Upper lobe of left lung (tissue), 6 donors: ENCODE results near the gene RIMBP2. TPM values are rescaled to one million over a fixed set of nuclear protein-coding genes. Genes with fewer than 3 reads are reported as not detected.
A peak's percentile ranks its signal among the peaks of the same experiment; 100 is the strongest.

Source experiments
- ATAC-seq, 2 donors: fragments of 200-7000 bp; cut with Tn5 transposase; one replicate each; pipeline ENCODE4 v1.9.1; 2022; ENCODE audit warnings: mild to moderate bottlenecking in 2 of 2, moderate library complexity in 2 of 2; ENCODE audit not compliant: low FRiP score in 2 of 2
- DNase-seq, 2 donors: peaks; one replicate each; pipeline ENCODE4 v3.0.0-alpha.2; 2019 to 2020
- H3K27ac ChIP-seq, 4 donors: fragments of 200-600 bp; sonication (generic); one replicate each; pipeline ENCODE4 v1.5.1; 2016 to 2019
- H3K27me3 ChIP-seq, 4 donors: fragments of 200-600 bp; sonication (generic); one replicate each; pipeline ENCODE4 v1.5.1; 2017 to 2019
- H3K36me3 ChIP-seq, 4 donors: fragments of 200-600 bp; sonication (generic); one replicate each; pipeline ENCODE4 v1.5.1; 2016 to 2019
- H3K4me1 ChIP-seq, 4 donors: fragments of 200-600 bp; sonication (generic); one replicate each; pipeline ENCODE4 v1.5.1; 2018 to 2019
- H3K4me3 ChIP-seq, 4 donors: fragments of 200-600 bp; sonication (generic); one replicate each; pipeline ENCODE4 v1.5.1; 2017 to 2019; ENCODE audit warnings: mild to moderate bottlenecking in 2 of 4, moderate library complexity in 1 of 4
- H3K9me3 ChIP-seq, 4 donors: fragments of 200-600 bp; sonication (generic); one replicate each; pipeline ENCODE4 v1.5.1; 2018 to 2019
- CTCF ChIP-seq, 6 experiments: fragments of 450-650 bp in 4 of 6; fragments of 200-600 bp in 2 of 6; sonication (generic) in 2 of 6; IDR thresholded peaks; one replicate each; pipeline ENCODE4 v1.5.1; 2016 to 2019; ENCODE audit warnings: antibody characterized with exemption in 6 of 6
- EP300 ChIP-seq, 4 donors: sonication (generic); formaldehyde crosslinking; IDR thresholded peaks; one replicate each; pipeline ENCODE4 v1.5.1; 2017; ENCODE audit warnings: antibody characterized with exemption in 4 of 4, control low read depth in 2 of 4
- POLR2A ChIP-seq, 4 donors: fragments of 450-650 bp; IDR thresholded peaks; one replicate each; pipeline ENCODE4 v1.5.1; 2016 to 2017; ENCODE audit warnings: antibody characterized with exemption in 4 of 4, mild to moderate bottlenecking in 2 of 4
- POLR2AphosphoS5 ChIP-seq, 2 donors: sonication (generic); formaldehyde crosslinking; IDR thresholded peaks; one replicate each; pipeline ENCODE4 v1.5.1; 2017; ENCODE audit warnings: antibody characterized with exemption in 2 of 2
- WGBS, 2 donors: methylation state at CpG; one replicate each; pipeline ENCODE4 v1.1.5; 2017 to 2018; 5-methylcytosine and 5-hydroxymethylcytosine counted together
- total RNA-seq, 6 donors: library from RNA; depleted of rRNA in 4 of 6; stranded (reverse); fragments of >200 nt in 4 of 6; gene quantifications; one replicate each; pipeline versions ENCODE4 v1.1.0 to v1.2.1, GENCODE V29; 2016 to 2021
- donor health status: DM: no; HTN: no; CAD: no; lungs with moderate emphysema.
- donor health status: DM: no; HTN: yes; CAD: no; lungs with severe emphysema.

The RIMBP2 gene
- total RNA-seq, 6 donors from 2014 or later = 0.23 to 3.9 (median 0.44) TPM; not detected in 1

GRCh38 chr12:130651188-130651959 lies 64.7 kb downstream of the RIMBP2 start:
- ATAC-seq = no peak
- H3K4me3 ChIP-seq = no peak overlapping the region
- H3K36me3 ChIP-seq = no peaks in the 10 kb centered on the region
- DNase-seq = no peak
- no peak overlapping the region for H3K27ac ChIP-seq
- H3K27me3 ChIP-seq = no peaks in the 10 kb centered on the region
- WGBS, 2 donors = 85 to 86% methylated on average over 16 of the region's 16 CpGs
- no peaks in the 10 kb centered on the region for H3K9me3 ChIP-seq
- no peaks in the 10 kb centered on the region for H3K4me1 ChIP-seq
- TF ChIP-seq POLR2AphosphoS5 (IDR thresholded peaks at IDR 0.05) (no peak), EP300 (IDR thresholded peaks at IDR 0.05) (no peak), CTCF (IDR thresholded peaks at IDR 0.05) (no peak), POLR2A (IDR thresholded peaks at IDR 0.05) (no peak)

GRCh38 chr12:130650131-130650530 lies 66.0 kb downstream of the RIMBP2 start:
- no peaks in the 10 kb centered on the region for H3K4me1 ChIP-seq
- DNase-seq (no peak), ATAC-seq (no peak)
- TF ChIP-seq POLR2A (IDR thresholded peaks at IDR 0.05) = no peak
- no peak for TF ChIP-seq CTCF (IDR thresholded peaks at IDR 0.05)
- no peak for TF ChIP-seq POLR2AphosphoS5 (IDR thresholded peaks at IDR 0.05)
- TF ChIP-seq EP300 (IDR thresholded peaks at IDR 0.05) = no peak
- H3K36me3 ChIP-seq = no peaks in the 10 kb centered on the region
- no peaks in the 10 kb centered on the region for H3K9me3 ChIP-seq
- no peaks in the 10 kb centered on the region for H3K27me3 ChIP-seq
- 69 to 72% methylated on average over 9 of the region's 9 CpGs for WGBS, 2 donors
- no peak overlapping the region for H3K27ac ChIP-seq
- no peak overlapping the region for H3K4me3 ChIP-seq

- H3K27me3 ChIP-seq = no peaks in the 10 kb centered on the region
- WGBS, 2 donors = 89 to 91% methylated on average over 31 to 37 of the region's 37 CpGs
- no peak overlapping the region for H3K27ac ChIP-seq
- H3K36me3 ChIP-seq = no peaks in the 10 kb centered on the region
- DNase-seq (peak in 1 of 2 donors; percentile 69), ATAC-seq (peak in 1 of 2 donors; percentile 6)
- H3K9me3 ChIP-seq = no peaks in the 10 kb centered on the region
- H3K4me3 ChIP-seq = no peak overlapping the region
- H3K4me1 ChIP-seq = no peaks in the 10 kb centered on the region
- TF ChIP-seq EP300 (IDR thresholded peaks at IDR 0.05) (no peak), POLR2AphosphoS5 (IDR thresholded peaks at IDR 0.05) (no peak), CTCF (IDR thresholded peaks at IDR 0.05) (no peak), POLR2A (IDR thresholded peaks at IDR 0.05) (no peak)
These were observed 66.7 kb downstream of the RIMBP2 start for GRCh38 chr12:130649101-130650045.

GRCh38 chr12:130647814-130648213 lies 68.3 kb downstream of the RIMBP2 start:
- 81 to 84% methylated on average over 13 of the region's 13 CpGs for WGBS, 2 donors
- no peak for DNase-seq

More at GRCh38 chr12:130647814-130648213, 68.3 kb downstream of the RIMBP2 start:
- Histone ChIP-seq H3K9me3 (no peaks in the 10 kb centered on the region), H3K36me3 (no peaks in the 10 kb centered on the region), H3K27me3 (no peaks in the 10 kb centered on the region), H3K27ac (no peak overlapping the region), H3K4me3 (no peak overlapping the region), H3K4me1 (no peaks in the 10 kb centered on the region)
- no peak for ATAC-seq
- TF ChIP-seq POLR2A (IDR thresholded peaks at IDR 0.05) (no peak), EP300 (IDR thresholded peaks at IDR 0.05) (no peak), CTCF (IDR thresholded peaks at IDR 0.05) (no peak), POLR2AphosphoS5 (IDR thresholded peaks at IDR 0.05) (no peak)
